Epithelial cell of prostate (primary cell): ENCODE measurements around the gene ALG5.

Source experiments
- DNase-seq: peaks from one replicate; pipeline ENCODE4 v3.0.0-alpha.2; 2011; ENCODE audit warnings: low read depth, low spot score
- H3K27ac ChIP-seq: fragments of 450-650 bp; 2 replicates; pipeline ENCODE4 v1.5.1; 2017; ENCODE audit warnings: mild to moderate bottlenecking

The ALG5 gene

GRCh38 chr13:36918246-36919131, 80.7 kb downstream of the ALG5 start:
- DNase-seq: no peak
- H3K27ac ChIP-seq: no peak overlapping the region

GRCh38 chr13:36917311-36917710, 81.8 kb downstream of the ALG5 start:
- DNase-seq: no peak
- H3K27ac ChIP-seq: no peak overlapping the region

GRCh38 chr13:36915896-36916640, 83.1 kb downstream of the ALG5 start:
- DNase-seq: no peak
- H3K27ac ChIP-seq: no peak overlapping the region

DNA sequence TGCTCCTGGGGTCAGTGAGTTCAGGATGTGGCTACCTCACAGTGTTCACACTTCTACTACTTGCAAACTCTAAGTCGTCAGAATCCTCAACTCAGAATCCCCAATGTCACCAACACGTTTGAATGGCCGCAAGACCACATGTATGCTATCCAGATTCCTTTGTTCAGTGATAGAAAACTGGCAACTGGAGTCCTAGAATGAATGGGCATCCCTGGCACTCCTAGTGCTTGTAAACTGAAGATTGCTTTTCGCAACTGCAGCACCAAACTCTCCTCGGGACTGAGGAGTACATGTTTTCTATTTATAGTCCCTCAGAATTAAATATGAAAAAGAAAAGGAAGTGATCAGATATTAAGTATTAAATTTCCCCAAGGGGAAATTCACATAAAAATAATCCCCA, 84.0 kb downstream of the ALG5 start:
- no peak for DNase-seq
- no peak overlapping the region for H3K27ac ChIP-seq

GRCh38 chr13:36914648-36915047, 84.5 kb downstream of the ALG5 start:
- no peak for DNase-seq
- no peak overlapping the region for H3K27ac ChIP-seq

GRCh38 chr13:36913463-36913862, 85.7 kb downstream of the ALG5 start:
- no peak for DNase-seq
- H3K27ac ChIP-seq: no peak overlapping the region

DNA sequence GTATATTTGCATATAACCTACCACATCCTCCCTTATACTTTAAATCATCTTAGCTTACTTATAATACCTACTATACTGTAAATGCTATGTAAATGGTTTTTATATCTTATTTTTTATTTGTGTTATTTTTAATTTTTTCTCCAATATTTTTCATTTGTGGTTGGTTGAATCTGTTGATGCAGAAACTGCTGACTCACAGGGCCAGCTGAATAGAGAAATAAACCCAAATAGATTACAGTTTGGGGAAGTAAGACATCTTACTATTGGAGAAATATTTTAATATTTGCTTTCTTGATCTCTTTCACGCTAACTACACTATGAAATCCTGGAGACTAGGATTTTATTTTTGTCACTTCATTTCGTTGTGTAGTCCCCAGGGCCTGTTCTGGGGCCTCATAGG, 86.2 kb downstream of the ALG5 start:
- H3K27ac ChIP-seq: no peak overlapping the region
- no peak for DNase-seq

DNA sequence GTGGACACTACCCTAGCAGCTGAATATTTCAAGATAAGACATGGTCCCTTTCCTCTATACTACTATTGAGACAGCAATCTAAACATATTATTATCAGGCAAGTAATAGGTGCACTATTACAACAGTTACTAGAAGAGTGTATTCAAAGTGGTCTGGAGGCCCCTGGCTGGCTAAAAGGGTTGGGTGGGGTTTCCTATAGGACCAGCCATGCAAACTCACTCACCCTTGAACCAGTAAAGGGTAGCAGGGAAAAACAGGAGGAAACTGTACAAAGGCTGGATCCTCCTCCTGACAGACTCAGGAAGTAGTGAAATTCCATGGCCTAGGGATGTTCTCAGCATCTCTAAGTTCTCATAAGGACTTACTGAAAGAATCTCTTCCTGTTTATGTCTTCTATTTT, 86.8 kb downstream of the ALG5 start:
- DNase-seq: no peak

GRCh38 chr13:36910545-36910944, 88.6 kb downstream of the ALG5 start:
- H3K27ac ChIP-seq: no peak overlapping the region
- no peak for DNase-seq

More for the DNA sequence above, 86.8 kb downstream of the ALG5 start:
- H3K27ac ChIP-seq: no peak overlapping the region

GRCh38 chr13:36907821-36908220, 91.3 kb downstream of the ALG5 start:
- H3K27ac ChIP-seq: no peak overlapping the region
- no peak for DNase-seq

DNA sequence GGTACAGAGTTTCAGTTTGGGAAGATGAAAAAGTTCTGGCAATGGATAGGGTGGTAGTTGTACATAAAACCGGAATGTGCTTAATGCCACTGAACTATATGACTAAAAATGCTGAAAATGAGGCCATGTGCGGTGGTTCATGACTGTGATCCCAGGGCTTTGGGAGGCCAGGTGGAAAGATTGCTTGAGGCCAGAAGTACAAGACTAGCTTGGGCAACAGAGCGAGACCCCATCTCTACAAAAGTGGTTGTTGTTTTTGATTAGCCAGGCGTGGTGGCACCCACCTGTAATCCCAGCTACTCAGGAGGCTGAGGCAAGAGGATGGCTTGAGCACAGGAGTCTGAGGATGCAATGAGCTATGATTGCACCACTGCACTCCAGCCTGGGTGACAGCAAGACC, 91.9 kb downstream of the ALG5 start:
- no peak for DNase-seq
- no peak overlapping the region for H3K27ac ChIP-seq

DNA sequence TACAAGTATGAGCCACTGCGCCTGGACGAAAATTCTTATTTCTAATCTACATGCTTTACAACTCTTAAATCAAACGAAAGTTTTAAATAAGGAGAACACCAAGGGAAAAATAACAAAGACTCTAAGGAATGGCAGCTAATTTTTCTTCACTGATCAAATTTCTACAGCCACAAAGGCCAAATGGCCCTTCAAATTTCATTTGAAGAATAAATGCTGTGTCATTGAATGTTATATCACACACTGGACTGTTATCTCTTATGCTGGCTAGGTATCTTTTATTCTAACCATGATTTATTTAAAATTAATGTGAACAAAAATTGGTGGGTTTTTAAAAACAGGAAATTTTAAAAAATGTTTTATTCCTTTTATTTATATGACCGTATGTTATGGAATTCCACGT, 93.2 kb downstream of the ALG5 start:
- DNase-seq: no peak

GRCh38 chr13:36903925-36904595, 95.1 kb downstream of the ALG5 start:
- no peak overlapping the region for H3K27ac ChIP-seq
- no peak for DNase-seq

More for the DNA sequence above, 93.2 kb downstream of the ALG5 start:
- H3K27ac ChIP-seq: no peak overlapping the region
